IPS-18c (cell line): ENCODE results near the gene ARID5A.

Experiments
- H3K4me3 ChIP-seq: 2 replicates; pipeline ENCODE4 v1.7.0; 2013; ENCODE audit warnings: low read depth, mild to moderate bottlenecking, low read length, moderate library complexity; ENCODE audit not compliant: insufficient read depth
- H3K9me3 ChIP-seq: one replicate; pipeline ENCODE4 v1.6.1; 2013; ENCODE audit warnings: mild to moderate bottlenecking, low read length, moderate library complexity; ENCODE audit not compliant: control insufficient read depth, insufficient read depth

Gene ARID5A

DNA sequence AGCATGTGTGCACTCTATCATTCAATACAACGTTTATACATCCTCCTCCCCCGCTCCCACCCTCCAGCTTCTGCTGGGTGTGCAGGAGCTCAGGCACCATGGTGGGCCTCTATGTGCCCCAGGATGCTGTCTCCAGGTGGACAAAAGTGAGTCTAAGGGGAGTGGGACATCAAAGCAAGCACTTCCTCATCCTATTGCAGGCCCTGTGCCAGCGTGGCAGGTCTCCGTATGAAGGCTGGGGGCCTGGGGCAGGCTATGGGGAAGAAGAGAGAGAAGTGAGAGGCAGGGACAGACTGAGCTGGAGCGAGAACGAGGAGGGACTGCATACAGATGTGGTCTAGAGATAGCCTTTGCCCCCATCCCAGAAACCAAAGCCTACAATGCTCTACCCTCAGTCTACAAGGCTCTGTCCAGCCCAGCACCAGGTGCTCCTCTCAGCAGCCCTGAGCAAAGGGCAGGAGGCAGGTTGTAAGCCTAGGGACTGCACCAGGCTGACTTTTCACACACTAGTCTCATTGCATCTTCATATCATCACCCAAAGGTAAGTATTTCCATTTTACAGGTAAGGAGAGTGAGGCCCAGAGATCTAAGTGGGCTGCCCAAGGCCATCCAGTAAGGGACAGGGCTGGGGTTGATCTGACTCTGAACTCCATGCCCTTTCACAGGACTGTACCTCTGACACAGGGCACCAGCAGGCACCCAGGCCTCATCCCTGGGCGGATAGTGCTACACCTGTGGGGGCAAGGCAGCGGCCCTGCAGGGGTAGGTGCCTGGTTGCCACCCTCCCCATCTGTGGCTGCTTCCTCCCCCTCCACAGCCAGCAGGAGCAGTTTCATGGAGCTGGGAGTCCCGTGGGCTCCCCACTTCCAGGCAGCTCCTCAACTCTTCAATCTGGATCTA lies 14.0 kb upstream of the ARID5A start:
- no peaks in the 10 kb centered on the region for H3K9me3 ChIP-seq

GRCh38 chr2:96523659-96524481 lies 12.7 kb upstream of the ARID5A start:
- Histone ChIP-seq H3K4me3 (no peak overlapping the region), H3K9me3 (no peaks in the 10 kb centered on the region)

More for the DNA sequence above, 14.0 kb upstream of the ARID5A start:
- H3K4me3 ChIP-seq: no peak overlapping the region

DNA sequence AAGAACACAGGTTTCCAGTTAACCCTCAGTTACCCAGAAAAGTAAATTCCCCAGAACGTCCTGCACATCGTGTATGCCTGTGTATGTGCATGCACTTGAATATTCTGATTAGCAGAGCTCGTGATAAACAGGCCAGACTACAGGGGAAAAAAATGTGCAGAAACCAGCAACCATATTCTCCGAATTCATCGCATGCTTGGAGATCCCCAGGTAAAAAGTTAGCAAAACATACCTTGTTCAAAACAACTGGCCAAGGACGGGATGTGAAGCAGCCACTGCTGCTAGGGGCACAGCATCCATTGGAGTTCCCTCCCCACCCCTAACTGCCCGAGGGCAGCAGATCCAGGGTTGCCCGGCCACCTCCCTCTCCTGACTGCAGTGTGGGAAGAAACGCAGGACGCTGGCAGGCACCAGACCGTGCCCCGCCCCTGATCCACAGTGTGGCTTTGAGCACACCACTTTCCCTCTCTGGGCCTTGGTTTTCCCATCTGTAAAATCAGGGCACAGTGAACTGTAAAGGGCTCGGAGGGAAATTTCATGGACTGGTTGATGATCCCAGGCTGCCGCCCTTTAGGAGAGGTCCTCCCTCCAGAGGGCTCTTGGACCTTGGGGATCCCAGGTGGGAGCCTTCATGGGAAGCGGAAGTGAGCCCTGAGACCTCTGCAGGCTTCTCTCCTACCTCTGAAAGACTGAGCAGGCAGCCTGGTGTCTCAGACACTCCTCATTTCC lies 11.9 kb upstream of the ARID5A start:
- Histone ChIP-seq H3K9me3 (no peaks in the 10 kb centered on the region), H3K4me3 (no peak overlapping the region)

DNA sequence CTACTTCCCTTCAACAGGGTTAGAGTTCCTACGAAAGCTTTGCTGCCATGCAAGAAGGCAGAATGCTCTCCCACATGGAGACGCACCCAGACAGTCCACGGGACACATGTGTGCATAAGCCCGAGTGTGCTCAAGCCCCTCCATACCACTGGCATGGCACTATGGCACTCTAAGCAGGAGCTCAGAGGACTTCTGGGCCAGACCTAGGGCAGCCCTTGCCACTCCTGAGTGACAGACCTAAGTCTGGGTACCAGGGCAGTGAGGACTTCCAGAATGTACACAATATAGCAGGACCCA lies 11.4 kb upstream of the ARID5A start:
- Histone ChIP-seq H3K4me3 (no peak overlapping the region), H3K9me3 (no peaks in the 10 kb centered on the region)

DNA sequence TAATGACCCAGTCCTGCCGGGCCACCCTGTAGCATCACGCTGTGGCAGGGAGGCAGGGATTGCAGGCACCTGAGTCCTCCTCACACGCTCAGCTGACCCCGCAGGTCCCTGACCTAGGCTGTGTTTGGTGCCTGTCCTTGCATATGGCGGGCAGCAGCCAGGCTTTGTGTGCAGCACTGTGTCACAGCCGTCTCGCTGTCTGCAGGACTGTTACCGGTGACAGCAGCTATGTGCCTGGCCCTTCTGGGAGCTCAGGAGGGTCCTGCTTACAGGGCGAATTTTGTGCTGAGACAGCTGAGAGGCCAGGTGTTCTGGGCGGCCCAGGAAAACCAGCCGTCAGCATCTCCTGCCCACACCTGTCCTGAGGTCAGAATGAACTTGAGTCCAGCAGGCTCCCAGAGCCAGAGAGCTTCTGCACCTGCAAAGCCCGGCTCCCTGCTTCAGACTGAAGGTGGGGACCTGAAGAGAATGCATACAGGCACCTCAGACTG lies 10.4 kb upstream of the ARID5A start:
- no peak overlapping the region for H3K4me3 ChIP-seq
- H3K9me3 ChIP-seq: no peaks in the 10 kb centered on the region

GRCh38 chr2:96526615-96527285 lies 9.8 kb upstream of the ARID5A start:
- Histone ChIP-seq H3K4me3 (peak overlapping the region; percentile 46; the same call in 1 of the 2 replicates), H3K9me3 (no peaks in the 10 kb centered on the region)

DNA sequence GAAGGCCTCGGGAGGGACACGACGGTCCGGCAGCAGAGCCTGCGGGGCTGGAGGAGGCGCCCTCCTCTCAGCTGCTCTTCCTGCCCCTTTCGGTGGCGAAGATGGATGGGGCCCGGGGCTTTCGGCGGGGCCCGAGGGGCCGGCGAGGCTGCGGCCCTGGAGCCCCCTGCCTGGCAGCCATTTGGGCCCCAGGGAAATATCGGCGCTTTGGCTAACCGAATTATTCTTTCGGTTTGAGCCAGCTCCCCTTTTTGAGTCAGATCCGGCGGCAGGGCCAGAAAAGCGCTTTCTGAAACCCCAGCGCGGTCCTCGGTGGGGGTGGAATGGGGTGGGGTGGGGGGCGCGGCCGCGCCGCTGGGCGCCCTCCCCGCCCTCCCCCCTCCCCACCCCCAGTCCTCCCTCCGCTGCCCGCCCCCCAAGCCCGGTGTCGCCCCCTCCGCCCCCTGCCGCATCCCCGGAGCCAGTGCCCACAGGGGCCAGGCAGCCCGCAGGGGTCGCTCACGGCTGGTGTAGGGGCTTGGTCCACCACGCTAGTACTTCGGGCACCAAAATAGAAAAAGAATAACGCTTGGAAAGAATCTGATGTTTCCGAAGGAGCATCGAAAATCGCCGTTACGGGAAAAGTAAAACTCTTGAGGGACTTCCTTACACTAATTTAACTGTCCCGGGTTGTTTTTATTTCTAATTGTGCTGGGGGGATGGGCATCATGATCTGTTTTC lies 9.1 kb upstream of the ARID5A start:
- peak overlapping the region; percentile 46; the same call in 1 of the 2 replicates for H3K4me3 ChIP-seq
- no peaks in the 10 kb centered on the region for H3K9me3 ChIP-seq

DNA sequence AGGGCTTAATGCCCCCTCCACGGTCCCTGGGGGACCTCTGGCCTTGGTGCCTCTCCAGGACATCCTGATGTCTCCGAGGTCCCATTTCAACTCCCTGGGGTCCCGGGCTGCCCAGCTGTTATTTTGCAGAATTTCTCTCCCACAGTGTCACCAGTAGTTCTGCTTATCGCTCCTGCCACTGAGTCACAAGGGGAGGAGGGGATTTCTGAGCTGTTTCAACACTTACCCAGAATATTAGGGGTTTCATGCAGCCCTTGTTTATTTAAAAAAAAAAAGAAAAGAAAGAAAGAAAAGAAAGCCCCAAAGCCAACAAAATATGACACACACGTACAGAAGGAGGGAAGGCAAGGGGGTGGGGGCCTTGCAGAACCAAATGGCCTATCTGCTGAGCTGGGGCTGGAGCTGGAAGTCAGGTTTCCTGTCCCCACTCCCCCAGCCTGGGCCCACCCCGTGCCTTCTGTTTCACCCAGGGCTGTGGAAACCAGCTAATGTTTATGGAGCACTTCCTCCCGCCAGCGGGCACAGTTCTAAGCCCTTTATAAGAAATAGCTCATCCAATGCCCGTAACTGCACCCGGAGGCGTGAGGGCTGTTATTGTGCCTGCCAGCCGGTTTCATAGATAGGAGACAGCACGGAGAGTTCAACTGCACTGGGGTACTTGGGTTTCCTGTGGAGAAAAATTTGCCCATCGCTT lies 8.4 kb upstream of the ARID5A start:
- Histone ChIP-seq H3K4me3 (no peak overlapping the region), H3K9me3 (no peaks in the 10 kb centered on the region)

- no peak overlapping the region for H3K4me3 ChIP-seq
- H3K9me3 ChIP-seq: no peaks in the 10 kb centered on the region
These were observed 7.7 kb upstream of the ARID5A start for GRCh38 chr2:96528700-96529375.

GRCh38 chr2:96529376-96530143 lies 7.0 kb upstream of the ARID5A start:
- Histone ChIP-seq H3K9me3 (no peaks in the 10 kb centered on the region), H3K4me3 (no peak overlapping the region)

GRCh38 chr2:96530144-96530430 lies 6.5 kb upstream of the ARID5A start:
- Histone ChIP-seq H3K9me3 (no peaks in the 10 kb centered on the region), H3K4me3 (no peak overlapping the region)

DNA sequence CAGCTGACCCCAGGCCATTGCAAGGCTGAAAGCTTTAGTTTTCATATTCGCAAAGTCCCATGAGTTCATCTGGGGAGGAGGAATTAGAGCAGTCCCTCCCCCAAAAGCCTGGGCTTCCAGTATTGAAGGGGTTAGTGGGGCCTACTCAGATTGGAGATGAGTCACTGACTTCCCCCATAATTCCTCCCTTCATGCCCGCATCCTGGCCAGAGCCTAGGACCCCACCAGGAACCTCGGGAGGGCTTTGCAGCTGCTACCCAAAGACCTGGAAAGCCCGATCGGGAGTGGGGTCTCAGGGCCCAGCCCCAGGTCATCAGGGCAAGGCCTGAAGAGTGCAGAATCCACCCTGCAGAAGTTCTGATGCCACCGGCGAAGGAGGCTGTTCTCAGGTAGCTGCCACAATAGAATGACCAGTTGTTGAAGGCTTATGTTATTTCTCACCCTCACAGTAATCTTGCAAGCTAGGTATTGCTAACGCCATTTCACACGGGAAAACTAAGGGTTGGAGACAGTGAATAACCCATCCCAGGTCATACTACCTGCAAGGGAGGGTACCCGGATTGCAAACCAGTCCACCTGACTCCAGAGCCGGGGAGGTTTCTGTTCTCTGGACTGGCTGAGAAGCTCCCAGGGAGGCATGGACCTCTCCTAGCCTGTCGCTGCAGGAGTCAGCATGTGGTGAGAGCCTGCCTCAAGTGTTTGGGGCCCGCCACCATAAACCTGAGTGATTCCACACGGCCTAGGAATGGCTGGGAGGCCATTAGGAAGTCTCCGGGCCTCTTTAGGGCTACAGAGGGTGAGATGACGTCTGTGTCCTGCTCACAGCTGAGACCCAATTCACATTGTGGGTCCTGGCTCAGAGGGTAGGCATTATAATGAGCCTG lies 5.8 kb upstream of the ARID5A start:
- no peaks in the 10 kb centered on the region for H3K9me3 ChIP-seq
- H3K4me3 ChIP-seq: no peak overlapping the region

DNA sequence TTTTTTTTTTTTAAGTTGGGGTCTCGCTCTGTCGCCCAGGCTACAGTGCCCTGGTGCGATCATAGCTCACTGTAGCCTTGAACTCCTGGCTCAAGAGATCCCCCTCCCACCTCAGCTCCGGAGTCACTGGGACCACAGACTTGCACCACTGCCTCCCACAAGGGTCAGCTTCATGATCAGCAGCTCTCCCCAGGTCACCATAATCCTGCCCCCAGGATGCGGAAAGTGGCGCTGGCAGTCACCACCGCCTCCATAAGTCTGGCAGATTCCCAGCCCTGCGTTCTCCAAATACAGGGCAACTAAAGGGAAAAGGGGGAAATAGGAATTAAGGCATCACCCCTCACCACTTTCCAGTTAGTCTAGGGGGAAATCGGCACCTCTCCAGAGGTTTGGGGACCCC lies 5.2 kb upstream of the ARID5A start:
- H3K9me3 ChIP-seq: no peaks in the 10 kb centered on the region
- H3K4me3 ChIP-seq: no peak overlapping the region; the same call in 1 of the 2 replicates

GRCh38 chr2:96531872-96532505 lies 4.6 kb upstream of the ARID5A start:
- Histone ChIP-seq H3K4me3 (peak overlapping the region; percentile 43), H3K9me3 (no peaks in the 10 kb centered on the region)
